Measurements from ENCODE around the gene MYOT.

GRCh38 chr5:137914758-137915157 is 47.1 kb downstream of the MYOT start:
- TF ChIP-seq EZH2 (IDR thresholded peaks at IDR 0.05; ENCODE audit: insufficient read depth, poor library complexity, severe bottlenecking), result no peak
- TF ChIP-seq EZH2phosphoT487 (IDR thresholded peaks at IDR 0.05; ENCODE audit: insufficient read depth, low read depth), result no peak

All from GM23248 (cell line).